Skin of body (tissue), 2 donors: Measurements from ENCODE around the gene AGBL4. TPM values are rescaled to one million over a fixed set of nuclear protein-coding genes. Genes with fewer than 3 reads are reported as not detected.

Experiments used
- DNase-seq: peaks from one replicate; lab custom pipeline; 2025; lab: John Stamatoyannopoulos, UW
- total RNA-seq: library from RNA; depleted of rRNA; stranded (reverse); fragments of >200 nt; gene quantifications from one replicate; pipeline ENCODE4 v1.2.3, GENCODE V29; 2014

Gene AGBL4
- total RNA-seq, 1 donor from 2014 or later = 0.30 TPM

DNA sequence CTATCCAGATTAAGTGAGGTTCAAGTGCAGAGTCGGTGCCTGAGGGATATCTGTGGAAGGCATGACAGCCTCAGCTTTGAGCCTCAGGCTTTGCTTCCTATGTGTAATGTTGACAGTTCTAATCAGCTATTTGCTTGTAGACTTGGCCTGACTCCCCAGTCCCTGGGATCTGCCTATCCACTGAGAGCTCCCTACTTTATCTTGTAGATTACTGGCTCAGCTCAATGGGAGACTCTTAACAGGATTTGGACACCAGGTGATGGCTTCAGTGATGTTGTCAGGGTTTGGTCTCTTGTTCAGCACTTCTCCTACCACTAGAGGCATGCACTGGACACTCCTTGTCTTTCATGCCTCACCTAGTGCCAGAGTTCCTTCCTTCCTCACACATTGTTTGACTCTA is 1120.5 kb downstream of the AGBL4 start:
- no peak for DNase-seq

DNA sequence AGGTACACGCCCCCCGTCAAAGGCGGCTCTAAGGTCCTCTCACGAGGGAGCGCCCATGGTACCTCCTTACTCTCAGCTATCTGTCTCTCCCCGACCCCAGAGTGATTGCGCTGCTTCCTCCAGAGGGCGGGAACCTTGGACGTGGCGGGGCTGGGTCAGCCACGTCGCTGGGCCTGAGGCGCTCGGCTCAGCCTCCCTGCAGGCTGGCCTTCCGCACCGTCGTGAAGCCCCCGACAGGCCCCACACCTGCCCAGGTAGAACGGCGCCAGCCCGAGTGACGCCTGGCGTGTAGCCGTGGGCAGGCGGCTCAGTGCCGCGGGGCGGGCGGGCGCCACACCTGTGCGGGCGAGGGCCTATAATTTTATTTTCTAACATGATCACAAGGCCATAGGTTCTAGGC is 1124.9 kb downstream of the AGBL4 start:
- no peak for DNase-seq

GRCh38 chr1:48889615-48890014 is 1134.1 kb downstream of the AGBL4 start:
- DNase-seq = no peak

- DNase-seq = no peak
Observed at GRCh38 chr1:48889082-48889481, 1134.7 kb downstream of the AGBL4 start.

- DNase-seq = peak; percentile 44
Observed at GRCh38 chr1:48887796-48888195, 1136.0 kb downstream of the AGBL4 start.

DNA sequence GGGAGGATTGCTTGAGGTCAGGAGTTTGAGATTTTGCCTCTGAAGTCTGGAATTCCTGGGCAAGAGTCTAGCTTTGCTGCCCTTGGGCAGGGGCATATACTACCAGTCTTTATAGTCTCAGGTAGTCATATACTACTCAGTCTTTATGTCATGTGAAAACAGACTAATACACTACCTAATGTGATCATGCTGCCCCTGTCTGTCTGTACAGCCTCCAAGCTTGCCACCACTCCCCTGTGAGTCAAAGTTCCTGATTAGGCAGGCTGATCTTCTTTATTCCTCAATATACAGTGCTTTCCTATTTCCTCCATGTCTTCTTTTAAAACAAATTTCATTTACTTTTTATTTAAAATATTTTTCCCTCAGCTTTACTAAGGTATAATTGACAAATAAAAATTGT is 1141.7 kb downstream of the AGBL4 start:
- no peak for DNase-seq

DNA sequence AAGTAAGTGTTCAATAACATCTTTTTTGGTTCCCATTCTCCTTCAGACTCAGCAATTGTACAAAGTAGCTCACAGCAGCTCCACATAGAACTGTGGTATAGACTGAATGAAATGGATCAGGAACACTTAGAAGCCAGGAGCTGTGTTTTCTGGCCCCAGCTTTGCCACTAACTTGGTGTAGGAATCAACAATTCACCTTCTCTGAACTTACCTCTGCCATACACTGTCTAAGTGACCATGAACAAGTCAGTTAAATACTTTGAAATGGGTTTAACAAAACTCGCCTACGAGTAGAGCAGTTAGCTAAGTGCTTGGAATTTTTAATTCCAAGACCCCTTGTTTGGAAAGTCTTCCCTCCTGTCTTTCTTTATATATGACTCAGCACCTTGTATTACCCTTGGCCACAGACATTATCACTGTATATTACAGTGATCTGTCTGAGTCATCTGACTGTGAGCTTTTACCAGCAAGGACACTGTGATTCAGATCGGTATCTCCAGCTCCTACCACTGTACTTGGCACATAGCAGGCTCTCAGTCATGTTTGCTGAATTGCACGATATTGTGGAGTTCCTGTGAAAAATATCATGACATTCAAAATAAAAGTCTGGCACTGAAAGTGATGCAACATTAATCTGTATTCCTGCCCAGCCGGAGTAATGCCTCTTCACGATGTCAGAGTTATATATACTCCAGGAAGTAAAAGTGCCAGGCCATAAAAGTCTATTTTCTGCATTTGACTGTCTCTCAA is 1145.4 kb downstream of the AGBL4 start:
- DNase-seq = no peak

DNA sequence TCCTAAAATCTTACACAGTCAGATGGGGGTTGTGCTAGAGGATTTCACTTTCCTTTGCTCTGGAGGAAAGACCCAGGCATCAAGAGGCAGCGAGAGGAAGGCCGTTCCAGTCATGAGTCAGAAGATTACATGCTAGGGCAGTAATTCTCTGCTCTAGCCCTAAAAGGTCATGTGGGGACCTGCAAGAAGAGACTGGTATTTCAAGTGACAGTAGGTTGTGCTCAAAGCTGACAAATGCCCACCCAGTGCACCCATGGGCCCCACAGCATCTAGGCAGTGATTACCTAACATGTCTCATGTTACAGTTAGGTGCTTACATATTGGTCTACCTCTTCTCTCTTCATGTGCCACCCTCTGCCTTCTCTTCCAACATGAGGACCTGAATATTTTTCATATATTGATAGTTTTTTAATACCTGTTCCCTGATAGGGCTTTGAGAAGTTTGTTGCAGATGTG is 1147.4 kb downstream of the AGBL4 start:
- DNase-seq = no peak

- no peak for DNase-seq
Observed at GRCh38 chr1:48875552-48876329, 1148.0 kb downstream of the AGBL4 start.

GRCh38 chr1:48873944-48874343 is 1149.8 kb downstream of the AGBL4 start:
- DNase-seq = peak; percentile 61

DNA sequence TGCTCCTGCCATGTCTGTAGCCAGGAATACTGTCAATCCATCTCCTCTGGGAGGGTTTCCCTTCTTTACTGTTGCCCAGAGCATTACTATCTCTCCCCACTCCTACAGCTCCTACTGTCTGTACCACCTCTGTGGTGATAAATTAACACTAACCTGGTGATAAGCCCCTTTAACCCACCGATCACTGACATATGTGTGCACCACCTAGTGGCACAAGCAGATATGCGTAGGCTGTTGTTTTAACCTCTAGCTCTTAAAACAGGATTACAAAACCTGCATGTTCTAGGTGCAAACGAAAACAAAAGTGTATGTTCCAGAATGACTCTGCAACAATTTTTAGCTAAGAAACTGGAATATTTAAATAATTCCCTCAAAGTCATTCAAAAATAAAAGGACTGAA is 1153.2 kb downstream of the AGBL4 start:
- no peak for DNase-seq

DNA sequence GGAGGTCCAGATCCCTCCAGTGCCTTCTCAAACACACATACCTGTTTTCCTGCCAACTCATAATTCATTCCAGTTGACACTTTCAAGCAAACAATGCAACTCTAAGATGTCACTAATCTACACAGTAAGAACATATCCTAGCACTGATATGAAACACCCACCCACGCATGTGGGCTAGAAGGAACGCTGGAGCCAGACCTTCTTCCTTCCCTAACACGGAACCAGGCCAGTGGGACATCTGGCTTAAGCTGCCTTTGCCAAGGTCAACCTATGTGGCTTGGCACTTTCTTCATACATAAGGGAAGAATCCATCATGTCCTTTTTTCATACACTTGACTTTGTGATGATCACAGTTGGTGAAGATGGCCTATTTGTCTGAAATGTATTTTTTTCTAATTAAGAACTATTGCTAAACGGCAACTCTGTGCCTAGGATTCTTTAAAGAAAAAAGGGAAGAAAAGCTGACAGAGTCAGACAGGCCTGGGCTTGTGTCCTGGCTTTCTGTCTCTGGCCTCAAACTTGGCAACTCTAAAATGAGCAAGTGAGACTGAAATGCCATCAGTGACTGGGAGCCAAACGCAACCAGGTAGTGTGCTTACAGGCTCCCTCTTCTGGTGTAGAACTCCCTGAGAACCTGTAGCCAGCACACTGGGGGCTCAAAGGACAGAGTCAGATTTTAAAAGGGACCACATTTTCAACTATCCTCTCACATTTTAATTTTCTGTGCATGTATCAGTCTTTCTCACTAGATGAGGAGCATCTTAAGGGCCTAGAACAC is 1154.4 kb downstream of the AGBL4 start:
- DNase-seq = no peak

GRCh38 chr1:48864913-48865312 is 1158.8 kb downstream of the AGBL4 start:
- DNase-seq = no peak

DNA sequence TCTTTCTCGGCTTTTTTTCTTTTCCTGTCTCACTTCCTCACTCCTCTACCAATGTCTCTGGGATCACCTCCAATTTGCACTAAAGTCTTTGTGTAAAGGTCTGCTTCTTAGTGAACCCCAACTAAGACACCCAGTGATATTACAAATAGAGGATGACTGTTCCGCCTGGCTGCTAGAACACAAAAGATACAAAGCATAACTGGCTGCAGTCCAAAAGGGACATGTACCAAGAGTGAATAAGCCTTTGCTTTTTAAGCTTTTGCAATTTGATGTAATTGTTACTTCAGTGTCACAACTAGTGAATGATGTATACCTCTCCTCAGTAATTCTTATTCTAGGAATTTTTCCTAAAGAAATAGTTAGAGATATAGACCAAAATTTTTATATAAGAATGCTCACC is 1164.3 kb downstream of the AGBL4 start:
- DNase-seq = no peak

DNA sequence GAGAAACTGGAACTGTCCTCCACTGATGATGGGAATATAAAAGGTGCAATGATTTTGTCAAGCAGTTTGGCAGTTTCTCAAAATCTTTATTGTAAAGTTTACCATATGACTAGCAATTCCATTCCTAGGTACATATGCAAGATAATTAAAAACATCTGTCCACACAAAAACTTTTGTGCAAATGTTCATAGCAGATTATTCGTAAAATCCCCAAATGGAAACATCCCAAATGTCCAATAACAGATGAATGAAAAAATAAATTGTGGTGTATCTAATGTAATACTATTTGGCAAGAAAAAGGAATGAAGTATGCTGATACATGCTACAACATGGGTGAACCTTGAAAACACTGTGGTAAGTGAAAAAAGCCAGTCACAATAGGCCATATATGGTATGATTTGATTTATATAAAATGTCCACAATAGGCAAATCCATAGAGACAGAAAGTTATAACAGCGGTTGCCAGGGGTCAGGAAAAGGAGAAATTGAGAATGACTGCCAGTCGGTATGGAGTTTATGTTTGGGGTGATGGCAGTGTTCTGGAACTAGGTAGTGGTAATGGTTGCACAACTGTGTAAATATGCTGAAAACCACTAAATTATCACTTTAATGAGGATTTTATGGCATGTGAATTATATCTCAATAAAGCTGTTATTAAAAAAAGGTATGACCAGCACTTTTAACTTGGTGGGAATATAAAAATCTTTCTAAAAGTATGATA is 1165.4 kb downstream of the AGBL4 start:
- DNase-seq = no peak

GRCh38 chr1:48853006-48853405 is 1170.7 kb downstream of the AGBL4 start:
- DNase-seq = no peak

GRCh38 chr1:48851638-48852037 is 1172.1 kb downstream of the AGBL4 start:
- DNase-seq = no peak

DNA sequence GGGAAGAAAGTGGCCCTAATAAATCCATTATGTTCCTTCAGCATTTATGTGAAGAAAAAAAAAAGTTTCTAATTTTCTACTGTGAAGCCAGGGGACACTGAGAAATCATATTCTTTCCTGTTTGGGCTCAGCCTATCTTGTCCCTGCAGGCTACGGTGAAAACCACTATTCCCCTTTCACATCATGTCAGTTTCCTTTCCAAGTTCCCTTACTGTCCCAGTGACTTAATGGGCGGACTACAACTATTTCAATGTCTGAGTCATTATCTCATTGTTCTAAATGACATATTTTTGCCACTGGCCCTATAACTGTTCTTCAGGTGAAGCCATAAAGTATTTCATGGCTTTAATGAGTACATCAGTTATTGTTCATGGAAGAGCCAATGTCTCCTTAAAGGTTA is 1175.7 kb downstream of the AGBL4 start:
- DNase-seq = no peak

DNA sequence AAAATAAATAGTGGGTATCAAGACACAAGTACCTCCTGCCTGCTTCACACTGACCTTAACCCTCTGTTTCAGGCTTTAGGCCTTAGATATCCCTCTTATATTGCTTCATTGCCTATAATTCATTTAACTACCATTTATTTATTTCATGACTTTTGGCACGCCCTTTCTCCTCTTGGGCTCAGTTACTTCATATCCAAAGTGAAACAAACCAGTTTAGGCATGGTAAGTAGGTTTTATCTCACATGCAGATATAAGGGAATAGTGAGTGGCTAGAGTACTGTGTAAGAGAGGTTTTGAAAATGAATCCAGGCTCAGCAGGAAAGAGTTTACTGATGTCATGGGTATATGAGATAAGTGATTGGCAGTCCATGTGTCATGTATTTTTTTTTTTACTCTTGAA is 1177.3 kb downstream of the AGBL4 start:
- no peak for DNase-seq

DNA sequence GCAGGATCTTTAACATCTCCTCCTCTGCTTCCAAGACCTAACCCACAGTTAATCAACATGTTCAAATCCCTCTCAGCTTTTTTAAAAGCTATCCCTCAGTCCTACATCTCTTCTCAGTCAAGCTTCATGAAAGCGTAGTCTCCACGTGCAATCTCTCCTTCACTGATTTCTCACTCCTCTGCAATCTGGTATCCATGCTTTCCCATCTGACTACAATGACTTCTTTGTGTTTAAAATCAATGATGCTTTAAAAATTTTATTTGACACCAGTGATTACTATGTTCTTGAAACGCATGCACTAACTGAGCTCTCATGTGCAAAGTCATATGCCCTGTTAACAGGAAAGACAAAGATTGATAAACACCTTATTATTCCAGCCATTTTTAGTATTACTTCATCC is 1179.6 kb downstream of the AGBL4 start:
- DNase-seq = no peak

GRCh38 chr1:48841966-48842365 is 1181.8 kb downstream of the AGBL4 start:
- no peak for DNase-seq
